ENCODE measurements around the gene TTC17.

DNA sequence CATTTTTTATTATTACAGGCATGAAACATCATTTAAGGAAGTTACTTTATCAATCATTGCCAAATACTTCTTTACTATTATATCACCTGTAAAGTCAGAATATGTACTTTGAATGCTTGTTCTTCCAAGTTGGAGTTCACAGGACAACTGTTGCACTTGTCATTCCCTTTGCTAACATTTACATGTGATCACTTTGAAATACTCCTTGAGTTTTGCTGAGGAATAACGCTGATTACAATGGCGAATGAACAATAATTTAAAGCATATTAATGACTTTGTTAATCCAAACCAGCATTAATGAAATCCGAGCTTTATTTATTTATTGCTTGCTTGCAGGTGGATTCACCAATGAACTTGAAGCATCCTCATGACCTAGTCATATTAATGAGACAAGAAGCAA is 20.2 kb downstream of the TTC17 start:
- TF ChIP-seq, protein P1, sequence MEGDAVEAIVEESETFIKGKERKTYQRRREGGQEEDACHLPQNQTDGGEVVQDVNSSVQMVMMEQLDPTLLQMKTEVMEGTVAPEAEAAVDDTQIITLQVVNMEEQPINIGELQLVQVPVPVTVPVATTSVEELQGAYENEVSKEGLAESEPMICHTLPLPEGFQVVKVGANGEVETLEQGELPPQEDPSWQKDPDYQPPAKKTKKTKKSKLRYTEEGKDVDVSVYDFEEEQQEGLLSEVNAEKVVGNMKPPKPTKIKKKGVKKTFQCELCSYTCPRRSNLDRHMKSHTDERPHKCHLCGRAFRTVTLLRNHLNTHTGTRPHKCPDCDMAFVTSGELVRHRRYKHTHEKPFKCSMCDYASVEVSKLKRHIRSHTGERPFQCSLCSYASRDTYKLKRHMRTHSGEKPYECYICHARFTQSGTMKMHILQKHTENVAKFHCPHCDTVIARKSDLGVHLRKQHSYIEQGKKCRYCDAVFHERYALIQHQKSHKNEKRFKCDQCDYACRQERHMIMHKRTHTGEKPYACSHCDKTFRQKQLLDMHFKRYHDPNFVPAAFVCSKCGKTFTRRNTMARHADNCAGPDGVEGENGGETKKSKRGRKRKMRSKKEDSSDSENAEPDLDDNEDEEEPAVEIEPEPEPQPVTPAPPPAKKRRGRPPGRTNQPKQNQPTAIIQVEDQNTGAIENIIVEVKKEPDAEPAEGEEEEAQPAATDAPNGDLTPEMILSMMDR (conservative IDR thresholded peaks at IDR 0.05; ENCODE audit: low read length) = no peak
- no peak for TF ChIP-seq EZH2phosphoT487 (IDR thresholded peaks at IDR 0.05; ENCODE audit: borderline replicate concordance)

Measured in Loucy (cell line).